Neural crest cell (in vitro differentiated cells): ENCODE measurements around the gene NTM. TPM values are rescaled to one million over a fixed set of nuclear protein-coding genes. Genes with fewer than 3 reads are reported as not detected.

Source experiments
- DNase-seq: peaks from one replicate; pipeline ENCODE4 v3.0.0; 2021; ENCODE audit warnings: low read depth, mixed read lengths, low spot score
- H3K27ac Mint-ChIP-seq: one replicate; pipeline ENCODE4 v1.8.0; 2021; ENCODE audit warnings: mild to moderate bottlenecking, mixed read lengths; ENCODE audit not compliant: unreplicated experiment
- H3K27me3 Mint-ChIP-seq: 2 replicates; pipeline ENCODE4 v1.8.0; 2021; ENCODE audit warnings: low read depth, mild to moderate bottlenecking, mixed read lengths
- H3K36me3 Mint-ChIP-seq: 2 replicates; pipeline ENCODE4 v1.8.0; 2021; ENCODE audit warnings: low read depth, mild to moderate bottlenecking, mixed read lengths
- H3K4me1 Mint-ChIP-seq: 2 replicates; pipeline ENCODE4 v1.8.0; 2021; ENCODE audit warnings: mixed read lengths
- H3K4me3 Mint-ChIP-seq: one replicate; pipeline ENCODE4 v1.8.0; 2021; ENCODE audit warnings: mild to moderate bottlenecking, mixed read lengths
- H3K9me3 Mint-ChIP-seq: 2 replicates; pipeline ENCODE4 v1.8.0; 2021; ENCODE audit warnings: mixed read lengths
- CTCF ChIP-seq: fragments of 200-600 bp; sonication (generic); conservative IDR thresholded peaks from 2 replicates; pipeline ENCODE4 v1.5.0; 2021; ENCODE audit warnings: antibody characterized with exemption, mild to moderate bottlenecking
- total RNA-seq: library from RNA; stranded (reverse); gene quantifications from 2 replicates; pipeline ENCODE4 v1.2.1, GENCODE V29; 2021

Gene NTM
- total RNA-seq, 1 donor from 2014 or later: 11.3 TPM

GRCh38 chr11:132158696-132159095 lies 788.3 kb downstream of the NTM start:
- H3K36me3 Mint-ChIP-seq: no peaks in the 10 kb centered on the region
- H3K9me3 Mint-ChIP-seq: no peaks in the 10 kb centered on the region
- no peak overlapping the region for H3K4me3 Mint-ChIP-seq
- peaks cover 11% of the 10 kb centered on the region for H3K4me1 Mint-ChIP-seq
- peak overlapping the region; percentile 1 for H3K27ac Mint-ChIP-seq
- TF ChIP-seq CTCF: no peak
- DNase-seq: no peak
- no peaks in the 10 kb centered on the region for H3K27me3 Mint-ChIP-seq

- Mint-ChIP-seq H3K9me3 (no peaks in the 10 kb centered on the region), H3K4me1 (peaks cover 11% of the 10 kb centered on the region), H3K27me3 (no peaks in the 10 kb centered on the region), H3K4me3 (no peak overlapping the region), H3K36me3 (no peaks in the 10 kb centered on the region), H3K27ac (no peak overlapping the region)
- no peak for TF ChIP-seq CTCF
- DNase-seq: no peak
Measured at GRCh38 chr11:132161403-132162078, 791.1 kb downstream of the NTM start.

- no peaks in the 10 kb centered on the region for H3K27me3 Mint-ChIP-seq
- no peak overlapping the region for H3K4me3 Mint-ChIP-seq
- H3K27ac Mint-ChIP-seq: no peak overlapping the region
- DNase-seq: no peak
- no peak for TF ChIP-seq CTCF
- H3K4me1 Mint-ChIP-seq: no peaks in the 10 kb centered on the region
- H3K36me3 Mint-ChIP-seq: no peaks in the 10 kb centered on the region
- no peaks in the 10 kb centered on the region for H3K9me3 Mint-ChIP-seq
Measured at GRCh38 chr11:132168344-132168981, 798.0 kb downstream of the NTM start.

- H3K9me3 Mint-ChIP-seq: no peaks in the 10 kb centered on the region
- peaks cover 10% of the 10 kb centered on the region for H3K27me3 Mint-ChIP-seq
Measured at GRCh38 chr11:132171031-132171430, 800.6 kb downstream of the NTM start.

More at GRCh38 chr11:132171031-132171430, 800.6 kb downstream of the NTM start:
- Mint-ChIP-seq H3K4me3 (no peak overlapping the region), H3K27ac (no peak overlapping the region), H3K4me1 (no peaks in the 10 kb centered on the region), H3K36me3 (no peaks in the 10 kb centered on the region)
- DNase-seq: no peak
- no peak for TF ChIP-seq CTCF
